Activated CD4-positive, alpha-beta T cell treated with anti-CD3 and anti-CD28 coated beads for 24 hours (primary cell): ENCODE data around the gene TP53TG3F.
"Not testable (repeated sequence)": the region's sequence is repeated elsewhere in the genome, so short reads cannot be mapped to it uniquely, and the experiment has no call there.

Source experiments
- DNase-seq, 2 donors: peaks; one replicate each; pipeline ENCODE4 v3.0.0-alpha.2; 2020; ENCODE audit warnings: low read depth in 2 of 2

TP53TG3F gene

GRCh38 chr16:33459312-33459711 is at the start of gene TP53TG3F:
TP53TG3F (plus strand) TSS chr16:33459612; CDS start chr16:33459680, 68 bp downstream.
- DNase-seq = not testable (repeated sequence)

- not testable (repeated sequence) for DNase-seq
Measured at GRCh38 chr16:33491611-33492010, 32.2 kb downstream of the TP53TG3F start.

GRCh38 chr16:33507231-33507630 is 47.8 kb downstream of the TP53TG3F start:
- not testable (repeated sequence) for DNase-seq

GRCh38 chr16:33509070-33509469 is 49.7 kb downstream of the TP53TG3F start:
- not testable (repeated sequence) for DNase-seq

- DNase-seq = not testable (repeated sequence)
Measured at GRCh38 chr16:33509906-33510305, 50.5 kb downstream of the TP53TG3F start.
